Suprapubic skin (tissue), 4 donors: ENCODE data around the gene ATE1. TPM values are rescaled to one million over a fixed set of nuclear protein-coding genes. Genes with fewer than 3 reads are reported as not detected.

Experiments
- DNase-seq, 2 donors: peaks; one replicate each; pipeline ENCODE4 v3.0.0-alpha.2; 2019; ENCODE audit warnings: low spot score in 2 of 2
- H3K27ac ChIP-seq: fragments of 200-600 bp; sonication (generic); one replicate; pipeline ENCODE4 v1.5.1; 2019
- H3K27me3 ChIP-seq: fragments of 200-600 bp; sonication (generic); one replicate; pipeline ENCODE4 v1.5.1; 2019
- H3K36me3 ChIP-seq: fragments of 200-600 bp; sonication (generic); one replicate; pipeline ENCODE4 v1.5.1; 2019
- H3K4me1 ChIP-seq: fragments of 200-600 bp; sonication (generic); one replicate; pipeline ENCODE4 v1.5.1; 2019
- H3K4me3 ChIP-seq: fragments of 200-600 bp; sonication (generic); one replicate; pipeline ENCODE4 v1.5.1; 2019; ENCODE audit warnings: mild to moderate bottlenecking
- H3K9me3 ChIP-seq: fragments of 200-600 bp; sonication (generic); one replicate; pipeline ENCODE4 v1.5.1; 2019
- EP300 ChIP-seq: sonication (generic); formaldehyde crosslinking; IDR thresholded peaks from one replicate; pipeline ENCODE4 v1.6.1; 2017; ENCODE audit warnings: antibody characterized with exemption
- POLR2A ChIP-seq, 2 donors: fragments of 450-650 bp; IDR thresholded peaks; one replicate each; pipeline ENCODE4 v1.6.1; 2017; ENCODE audit warnings: antibody characterized with exemption in 2 of 2, mild to moderate bottlenecking in 2 of 2, moderate library complexity in 2 of 2
- POLR2AphosphoS5 ChIP-seq, 3 donors: sonication (generic); formaldehyde crosslinking; IDR thresholded peaks; one replicate each; pipeline ENCODE4 v1.6.1; 2017; ENCODE audit warnings: antibody characterized with exemption in 3 of 3
- WGBS: methylation state at CpG from one replicate; pipeline ENCODE4 v1.1.5; 2018; 5-methylcytosine and 5-hydroxymethylcytosine counted together
- total RNA-seq, 4 donors: library from RNA; depleted of rRNA; stranded (reverse); fragments of >200 nt; gene quantifications; one replicate each; pipeline ENCODE4 v1.1.0, GENCODE V29; 2016
- TF ChIP-seq, protein P1 (sequence below), 2 donors: fragments of 200-600 bp in 1 of 2; fragments of 450-650 bp in 1 of 2; sonication (generic) in 1 of 2; IDR thresholded peaks; one replicate each; pipeline ENCODE4 v1.5.1; 2016 to 2019; ENCODE audit warnings: antibody characterized with exemption in 2 of 2, mild to moderate bottlenecking in 1 of 2, moderate library complexity in 1 of 2

Gene ATE1
- total RNA-seq, 4 donors from 2014 or later, result 20.3 to 23.2 (median 21.7) TPM

DNA sequence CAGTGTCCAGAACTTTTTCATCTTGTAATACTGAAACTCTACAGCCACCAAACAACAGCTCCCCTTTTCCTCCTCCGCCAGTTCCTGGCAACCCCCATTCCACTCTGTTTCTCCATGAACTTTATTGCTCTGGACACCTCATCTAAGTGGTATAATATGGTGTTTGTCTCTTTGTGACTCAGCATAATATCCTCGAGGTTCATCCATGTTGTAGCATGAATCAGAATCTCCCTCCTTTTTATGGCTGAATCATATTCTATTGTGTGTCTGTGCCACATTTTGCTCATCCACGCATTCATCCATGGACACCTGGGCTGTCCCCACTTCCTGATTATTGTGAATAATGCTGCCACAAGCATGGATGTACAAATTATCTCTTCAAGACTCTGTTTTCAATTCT, 205.2 kb downstream of the ATE1 start:
- Histone ChIP-seq H3K4me3 (no peak overlapping the region), H3K4me1 (no peaks in the 10 kb centered on the region), H3K9me3 (no peaks in the 10 kb centered on the region), H3K27me3 (no peaks in the 10 kb centered on the region), H3K36me3 (no peaks in the 10 kb centered on the region), H3K27ac (no peak overlapping the region)
- TF ChIP-seq POLR2AphosphoS5 (IDR thresholded peaks at IDR 0.05) (no peak), EP300 (no peak), POLR2A (IDR thresholded peaks at IDR 0.05) (no peak)
- TF ChIP-seq, protein P1, sequence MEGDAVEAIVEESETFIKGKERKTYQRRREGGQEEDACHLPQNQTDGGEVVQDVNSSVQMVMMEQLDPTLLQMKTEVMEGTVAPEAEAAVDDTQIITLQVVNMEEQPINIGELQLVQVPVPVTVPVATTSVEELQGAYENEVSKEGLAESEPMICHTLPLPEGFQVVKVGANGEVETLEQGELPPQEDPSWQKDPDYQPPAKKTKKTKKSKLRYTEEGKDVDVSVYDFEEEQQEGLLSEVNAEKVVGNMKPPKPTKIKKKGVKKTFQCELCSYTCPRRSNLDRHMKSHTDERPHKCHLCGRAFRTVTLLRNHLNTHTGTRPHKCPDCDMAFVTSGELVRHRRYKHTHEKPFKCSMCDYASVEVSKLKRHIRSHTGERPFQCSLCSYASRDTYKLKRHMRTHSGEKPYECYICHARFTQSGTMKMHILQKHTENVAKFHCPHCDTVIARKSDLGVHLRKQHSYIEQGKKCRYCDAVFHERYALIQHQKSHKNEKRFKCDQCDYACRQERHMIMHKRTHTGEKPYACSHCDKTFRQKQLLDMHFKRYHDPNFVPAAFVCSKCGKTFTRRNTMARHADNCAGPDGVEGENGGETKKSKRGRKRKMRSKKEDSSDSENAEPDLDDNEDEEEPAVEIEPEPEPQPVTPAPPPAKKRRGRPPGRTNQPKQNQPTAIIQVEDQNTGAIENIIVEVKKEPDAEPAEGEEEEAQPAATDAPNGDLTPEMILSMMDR (IDR thresholded peaks at IDR 0.05), result no peak
- DNase-seq, result no peak
- WGBS, result 70% methylated on average over 3 of the region's 3 CpGs

DNA sequence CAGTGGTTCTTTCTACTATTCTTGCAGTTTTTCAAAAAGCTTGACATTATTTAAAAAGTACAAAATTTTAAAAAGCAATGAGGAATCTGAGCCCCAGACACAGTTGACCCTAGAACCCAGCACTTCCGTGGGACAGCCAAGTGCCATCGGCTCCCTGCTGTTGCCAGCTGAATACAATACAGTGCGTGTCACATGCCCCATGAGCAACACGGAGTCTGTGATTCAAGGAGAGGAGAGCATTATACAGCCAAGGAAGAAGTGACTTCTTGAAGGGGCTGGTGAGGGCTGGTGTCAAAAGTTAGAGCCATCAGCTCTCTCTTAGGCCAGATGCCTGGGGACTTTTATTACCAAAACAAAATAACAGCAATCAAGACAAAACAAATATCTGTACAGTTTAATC, 206.6 kb downstream of the ATE1 start:
- H3K4me3 ChIP-seq, result no peak overlapping the region
- no peaks in the 10 kb centered on the region for H3K27me3 ChIP-seq
- 89% methylated on average over 4 of the region's 4 CpGs for WGBS
- TF ChIP-seq POLR2A (IDR thresholded peaks at IDR 0.05), result no peak
- no peak overlapping the region for H3K27ac ChIP-seq
- DNase-seq, result no peak
- no peaks in the 10 kb centered on the region for H3K9me3 ChIP-seq
- H3K4me1 ChIP-seq, result no peaks in the 10 kb centered on the region
- H3K36me3 ChIP-seq, result no peaks in the 10 kb centered on the region

DNA sequence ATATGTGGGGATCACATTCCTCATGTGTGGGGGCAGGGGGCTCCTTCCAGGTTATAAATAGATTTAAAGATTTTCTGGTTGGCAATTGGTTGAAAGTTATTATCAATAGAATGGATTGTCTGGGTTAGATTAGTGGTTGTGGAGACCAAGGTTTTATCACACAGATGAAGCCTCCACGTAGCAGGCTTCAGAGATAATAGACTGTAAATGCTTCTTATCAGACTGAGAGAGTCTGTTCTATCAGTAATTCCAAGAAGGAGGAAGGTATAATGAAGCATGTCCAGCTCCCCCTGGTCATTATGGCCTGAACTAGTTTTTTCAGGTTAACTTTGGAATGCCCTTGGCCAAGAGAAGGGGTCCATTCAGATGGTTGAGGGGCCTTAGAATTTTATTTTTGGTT, 211.9 kb downstream of the ATE1 start:
- no peaks in the 10 kb centered on the region for H3K36me3 ChIP-seq
- no peaks in the 10 kb centered on the region for H3K27me3 ChIP-seq
- no peaks in the 10 kb centered on the region for H3K9me3 ChIP-seq
- no peak overlapping the region for H3K4me3 ChIP-seq
- TF ChIP-seq, protein P1 (IDR thresholded peaks at IDR 0.05), result no peak
- TF ChIP-seq POLR2A (IDR thresholded peaks at IDR 0.05), result no peak
- TF ChIP-seq POLR2AphosphoS5 (IDR thresholded peaks at IDR 0.05), result no peak
- TF ChIP-seq EP300, result no peak
- 82% methylated on average over 1 of the region's 1 CpG for WGBS
- DNase-seq, result no peak
- H3K4me1 ChIP-seq, result no peaks in the 10 kb centered on the region
- no peak overlapping the region for H3K27ac ChIP-seq

DNA sequence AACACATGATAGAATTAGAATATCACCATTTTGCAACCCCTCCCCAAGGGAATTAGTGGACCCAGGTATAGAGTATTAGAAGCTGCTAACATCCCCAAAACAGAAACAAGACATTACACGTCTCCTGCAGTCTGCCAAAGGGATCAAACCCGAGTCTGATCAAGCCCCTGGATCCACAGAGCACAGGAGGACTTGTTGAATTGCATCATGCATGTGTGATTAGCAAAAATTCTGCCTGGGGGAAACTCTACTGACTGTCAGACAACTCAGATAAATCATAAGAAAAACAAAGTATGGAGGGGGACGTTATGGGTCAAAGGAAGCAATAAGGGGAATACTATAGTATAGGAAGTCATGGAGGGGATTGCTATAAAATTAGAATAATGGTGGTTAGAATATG, 212.8 kb downstream of the ATE1 start:
- Histone ChIP-seq H3K9me3 (no peaks in the 10 kb centered on the region), H3K4me3 (no peak overlapping the region), H3K27me3 (no peaks in the 10 kb centered on the region), H3K36me3 (no peaks in the 10 kb centered on the region), H3K27ac (no peak overlapping the region), H3K4me1 (no peaks in the 10 kb centered on the region)
- TF ChIP-seq, protein P1 (IDR thresholded peaks at IDR 0.05), result no peak
- no peak for TF ChIP-seq POLR2A (IDR thresholded peaks at IDR 0.05)
- no peak for TF ChIP-seq EP300
- TF ChIP-seq POLR2AphosphoS5 (IDR thresholded peaks at IDR 0.05), result no peak
- no peak for DNase-seq
- 41% methylated on average over 3 of the region's 3 CpGs for WGBS

DNA sequence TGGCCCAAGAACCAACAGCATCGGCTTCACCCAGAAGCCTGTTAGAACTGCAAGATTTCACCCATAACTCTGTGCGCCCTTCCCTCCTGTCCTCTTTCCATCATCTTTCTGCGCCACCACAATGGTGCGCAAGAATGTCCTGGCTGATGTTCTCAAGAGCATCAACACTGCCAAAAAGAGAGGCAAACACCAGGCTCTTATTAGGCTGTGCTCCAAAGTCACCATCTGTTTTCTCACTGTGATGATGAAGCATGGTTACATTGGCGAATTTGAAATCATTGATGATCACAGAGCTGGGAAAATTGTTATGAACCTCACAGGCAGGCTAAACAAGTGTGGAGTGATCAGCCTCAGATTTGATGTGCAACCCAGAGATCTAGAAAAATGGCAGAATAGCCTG, 214.3 kb downstream of the ATE1 start:
- H3K27me3 ChIP-seq, result no peaks in the 10 kb centered on the region
- H3K9me3 ChIP-seq, result no peaks in the 10 kb centered on the region
- 87% methylated on average over 5 of the region's 5 CpGs for WGBS
- no peaks in the 10 kb centered on the region for H3K36me3 ChIP-seq
- H3K4me3 ChIP-seq, result no peak overlapping the region
- H3K4me1 ChIP-seq, result no peaks in the 10 kb centered on the region
- TF ChIP-seq EP300 (no peak), POLR2AphosphoS5 (IDR thresholded peaks at IDR 0.05) (no peak)
- no peak overlapping the region for H3K27ac ChIP-seq
- DNase-seq, result no peak

DNA sequence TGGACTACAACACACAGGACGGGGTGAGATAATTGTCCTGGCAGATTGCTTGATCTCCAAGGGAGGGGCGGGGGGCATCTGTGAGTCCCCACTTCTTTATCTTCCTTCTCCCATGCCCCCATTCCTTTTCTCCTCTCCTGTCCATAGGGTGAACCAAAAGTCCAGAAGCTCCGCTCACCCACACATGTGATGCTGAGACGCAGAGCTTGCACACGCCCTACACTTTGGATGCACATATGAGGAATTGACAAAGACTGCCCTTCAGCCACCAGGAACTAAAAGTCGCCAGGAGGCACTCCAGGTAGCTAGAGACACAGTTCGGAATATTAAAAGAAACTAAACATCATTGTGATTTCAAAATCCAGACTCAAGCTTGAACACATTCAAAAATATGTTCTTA, 216.9 kb downstream of the ATE1 start:
- no peak for TF ChIP-seq POLR2A (IDR thresholded peaks at IDR 0.05)
- TF ChIP-seq EP300, result no peak
- no peak for TF ChIP-seq POLR2AphosphoS5 (IDR thresholded peaks at IDR 0.05)
- TF ChIP-seq, protein P1 (IDR thresholded peaks at IDR 0.05), result no peak
- WGBS, result 76% methylated on average over 7 of the region's 7 CpGs
- Histone ChIP-seq H3K4me3 (no peak overlapping the region), H3K36me3 (no peaks in the 10 kb centered on the region), H3K4me1 (no peaks in the 10 kb centered on the region), H3K27ac (no peak overlapping the region), H3K27me3 (peaks cover 3% of the 10 kb centered on the region), H3K9me3 (no peaks in the 10 kb centered on the region)
- no peak for DNase-seq
